IPS DF 4.7 (cell line): ENCODE measurements around the gene PIAS4.
A peak's percentile ranks its signal among the peaks of the same experiment; 100 is the strongest.
"Not testable (repeated sequence)": the region's sequence is repeated elsewhere in the genome, so short reads cannot be mapped to it uniquely, and the experiment has no call there.

Source experiments
- DNase-seq: peaks from one replicate; pipeline ENCODE4 v3.0.0-alpha.2; 2013; ENCODE audit warnings: low spot score; ENCODE audit errors: extremely low read depth

Gene PIAS4

GRCh38 chr19:4007021-4007835 is at the start of gene PIAS4:
Gene PIAS4, plus strand, starts transcription at chr19:4007736. Its CDS starts 25 bp downstream, at chr19:4007761.
- no peak for DNase-seq

DNA sequence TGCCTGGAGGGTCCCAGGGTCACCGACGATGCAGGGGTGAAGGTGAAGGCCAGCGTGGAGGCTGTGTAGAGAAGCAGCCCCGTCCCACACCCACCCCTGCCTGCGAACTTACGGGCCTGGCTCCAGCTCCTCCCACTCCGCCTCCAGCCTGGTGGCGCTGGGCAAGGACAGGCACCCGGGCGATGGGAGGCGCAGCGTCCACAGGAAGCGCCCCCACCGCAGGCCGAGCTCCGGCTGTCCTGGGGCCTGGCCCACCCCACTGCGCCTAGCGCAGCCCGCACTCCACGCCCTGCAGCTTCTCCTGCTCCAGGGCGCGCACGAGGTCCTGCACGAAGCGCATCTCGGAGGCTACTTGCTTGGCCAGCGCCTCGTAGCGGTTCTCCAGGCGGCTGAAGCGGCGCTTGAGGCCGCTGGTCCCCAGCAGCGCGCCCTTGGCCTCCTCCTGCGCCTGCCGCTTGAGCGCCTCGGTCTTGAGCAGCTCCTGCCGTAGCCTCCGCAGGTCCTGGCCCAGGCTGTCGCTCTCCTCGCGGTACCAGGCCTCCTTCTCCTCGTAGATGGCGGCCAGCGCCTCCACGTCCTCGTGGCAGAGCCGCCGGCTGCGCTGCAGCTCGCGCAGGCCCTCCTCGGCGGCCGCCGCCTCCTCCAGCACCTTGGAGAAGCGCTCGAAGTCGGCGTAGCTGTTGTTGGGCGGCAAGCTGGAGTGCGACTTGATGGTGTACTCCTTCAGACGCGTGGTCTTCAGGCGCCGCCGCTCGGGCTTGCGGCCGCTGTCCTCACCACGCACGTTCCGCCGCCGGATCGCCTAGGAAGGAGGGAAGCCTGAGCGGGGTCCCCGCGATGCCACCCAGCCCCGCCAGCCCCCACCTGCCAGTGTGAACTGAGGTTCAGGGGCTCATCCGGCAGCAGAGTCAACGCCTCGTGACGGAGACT is 48.4 kb upstream of the PIAS4 start:
- no peak for DNase-seq

- DNase-seq, result no peak
Measured at GRCh38 chr19:3959766-3960131, 47.8 kb upstream of the PIAS4 start.

DNA sequence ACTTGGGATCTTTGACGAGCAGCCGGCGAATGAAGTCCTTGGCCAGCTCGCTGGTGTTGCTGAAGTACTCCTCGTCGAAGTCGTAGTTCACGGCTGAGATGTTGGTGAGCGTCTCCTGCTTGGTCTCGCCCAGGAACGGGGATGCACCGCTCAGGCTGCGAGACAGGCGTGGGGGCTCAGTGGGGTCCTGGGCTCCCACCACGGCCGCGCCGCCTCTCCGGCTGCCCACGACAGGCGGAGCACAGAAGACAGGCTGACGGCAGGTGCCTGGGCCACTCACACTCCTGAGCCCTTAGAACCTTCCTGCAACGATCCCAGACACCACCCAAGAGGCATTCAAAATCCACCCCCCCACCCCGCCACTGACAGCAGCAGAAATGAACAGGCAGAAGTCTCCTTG is 46.5 kb upstream of the PIAS4 start:
- no peak for DNase-seq

- DNase-seq, result no peak
Measured at GRCh38 chr19:3963458-3964255, 43.9 kb upstream of the PIAS4 start.

- DNase-seq, result no peak
Measured at GRCh38 chr19:3964256-3965194, 43.0 kb upstream of the PIAS4 start.

- no peak for DNase-seq
Measured at GRCh38 chr19:3966051-3967017, 41.2 kb upstream of the PIAS4 start.

DNA sequence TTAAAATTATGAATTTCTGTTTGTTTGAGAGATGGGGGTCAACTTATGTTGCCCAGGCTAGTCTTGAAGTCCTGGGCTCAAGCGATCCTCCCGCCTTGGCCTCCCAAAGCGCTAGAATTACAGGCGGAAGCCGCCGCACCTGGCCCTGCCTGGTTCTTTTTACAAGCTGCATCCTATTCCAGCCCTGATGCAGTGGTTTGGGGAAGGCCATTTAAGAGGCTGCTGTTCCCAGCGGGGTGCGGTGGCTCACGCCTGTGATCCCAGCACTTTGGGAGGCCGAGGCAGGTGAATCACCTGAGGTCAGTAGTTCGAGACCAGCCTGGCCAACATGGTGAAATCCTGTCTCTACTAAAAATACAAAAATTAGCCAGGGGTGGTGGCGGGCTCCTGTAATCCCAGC is 39.6 kb upstream of the PIAS4 start:
- not testable (repeated sequence) for DNase-seq

DNA sequence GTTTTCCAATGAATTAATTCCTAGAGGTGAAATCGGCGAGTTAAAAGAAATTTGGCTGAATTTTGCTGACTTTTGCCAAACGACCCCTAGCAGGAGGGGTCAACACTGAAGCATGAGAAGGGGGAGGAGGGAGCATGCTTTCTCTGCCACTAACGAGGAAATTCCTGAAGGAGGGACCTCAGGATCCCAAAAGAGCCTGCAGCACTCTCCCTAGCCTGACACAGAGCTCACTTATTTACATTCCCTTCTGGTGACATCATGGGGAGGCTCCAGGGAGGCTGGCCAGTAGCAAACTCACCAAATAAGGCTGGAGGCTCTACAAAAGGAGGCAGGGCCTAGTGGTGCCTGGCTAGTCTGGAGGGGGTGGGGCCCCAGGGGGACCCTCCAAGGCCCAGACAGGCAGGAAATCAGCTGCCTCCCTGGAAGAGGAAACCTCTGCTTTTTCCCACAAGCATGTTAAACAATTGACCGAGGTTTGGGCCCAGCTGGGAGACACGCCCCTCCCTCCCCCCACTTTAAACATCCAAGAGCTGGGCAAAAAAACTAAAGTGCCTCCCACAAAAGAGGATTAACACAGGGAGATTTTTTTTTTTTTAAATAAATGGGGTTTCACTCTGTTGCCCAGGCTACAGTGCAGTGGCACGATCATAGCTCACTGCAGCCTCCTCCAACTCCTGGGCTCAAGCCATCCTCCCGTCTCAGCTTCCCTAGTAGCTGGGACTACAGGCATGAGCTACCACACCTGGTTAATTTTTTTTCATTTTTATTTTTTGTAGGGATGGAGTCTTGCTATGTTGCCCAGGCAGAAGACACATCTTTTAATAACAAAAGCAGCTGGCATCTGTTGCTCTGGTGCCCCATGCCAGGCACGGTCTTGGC is 38.7 kb upstream of the PIAS4 start:
- DNase-seq, result peak; percentile 94

- DNase-seq, result no peak
Measured at GRCh38 chr19:3969435-3970312, 37.9 kb upstream of the PIAS4 start.

- DNase-seq, result no peak
Measured at GRCh38 chr19:3970313-3970807, 37.2 kb upstream of the PIAS4 start.

DNA sequence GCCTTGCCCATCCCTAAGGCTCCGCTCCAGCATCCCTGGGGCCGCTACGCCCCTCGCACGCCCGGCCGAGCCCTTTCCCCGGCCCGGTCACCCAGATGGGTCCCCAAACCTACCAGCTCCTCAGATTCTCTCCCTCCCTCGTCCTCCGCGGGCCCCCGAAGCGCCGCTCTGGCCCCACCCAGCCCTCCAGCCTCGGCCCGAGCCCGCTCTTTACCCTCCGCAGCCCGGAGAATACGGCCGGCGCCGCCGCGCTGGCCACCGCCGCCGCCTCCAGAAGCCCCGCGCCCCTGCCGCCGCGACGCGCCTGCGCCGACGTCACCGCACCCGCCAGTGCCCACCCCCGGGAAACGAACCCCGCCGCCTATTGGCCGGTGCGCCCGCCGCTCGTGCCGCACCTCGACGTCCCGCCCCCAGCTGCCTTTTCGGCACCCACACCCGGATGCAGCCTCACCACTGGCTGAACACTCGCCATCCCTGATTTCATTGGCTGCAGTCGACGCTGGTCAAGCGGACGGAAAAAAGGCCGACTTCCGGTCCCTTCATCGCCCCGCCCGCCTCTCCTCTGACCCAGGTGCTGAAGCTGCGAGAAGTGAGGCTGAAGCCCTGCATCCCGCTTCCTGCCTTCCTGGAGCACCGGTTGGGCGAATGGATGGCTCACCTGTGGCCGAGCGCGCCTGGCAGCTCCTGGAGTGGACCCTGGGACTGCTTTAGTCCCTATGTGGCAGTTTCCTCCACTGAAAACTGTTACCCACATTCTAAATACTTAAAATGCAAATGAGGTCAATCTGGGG is 36.5 kb upstream of the PIAS4 start, which contains the start of gene DAPK3:
Gene DAPK3, minus strand, starts transcription at position 292 of the 791 bp plus-strand sequence. CDS start 1,364 bp downstream, outside the sequence.
- peak; percentile 93 for DNase-seq

- no peak for DNase-seq
Measured at GRCh38 chr19:3975144-3975543, 32.4 kb upstream of the PIAS4 start.

DNA sequence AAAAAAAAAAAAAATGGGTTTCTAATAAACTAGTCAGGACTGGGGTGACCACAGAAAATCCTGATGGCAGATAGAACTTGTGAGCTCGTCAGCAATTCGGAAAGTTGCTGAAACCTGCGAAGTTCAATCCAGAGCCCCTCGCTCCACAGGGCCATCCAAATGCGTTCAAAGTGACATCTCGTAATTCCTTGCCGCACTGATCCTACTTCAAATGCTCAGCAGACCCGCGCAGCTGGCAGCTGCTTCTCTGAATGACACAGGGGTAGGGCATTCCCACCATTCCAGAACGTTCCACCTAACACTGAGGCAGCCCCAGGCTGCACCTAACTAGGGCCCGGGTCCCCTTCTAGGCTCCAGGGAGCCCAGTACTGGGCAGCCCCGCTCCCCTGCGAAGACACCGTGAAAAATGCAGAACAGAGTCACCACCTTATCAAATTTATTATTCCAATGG is 31.9 kb upstream of the PIAS4 start:
- no peak for DNase-seq

GRCh38 chr19:3976495-3977241 is 30.9 kb upstream of the PIAS4 start:
- no peak for DNase-seq
